PC-9 (cell line): Measurements from ENCODE around the gene CRTC1.

Experiments used
- CTCF ChIP-seq: fragments of 200-600 bp; sonication (generic); conservative IDR thresholded peaks from 2 replicates; pipeline ENCODE4 v1.6.1; 2017; ENCODE audit warnings: mixed run types, antibody characterized with exemption, mild to moderate bottlenecking, moderate library complexity
- EZH2 ChIP-seq: fragments of 200-600 bp; sonication (generic); IDR thresholded peaks from 2 replicates; pipeline ENCODE4 v1.8.0; 2017; ENCODE audit warnings: antibody characterized with exemption, low read depth

- TF ChIP-seq EZH2 (no peak), CTCF (no peak)
Measured at GRCh38 chr19:18674616-18675015, 8.9 kb upstream of the CRTC1 start.
